GM12874 (cell line): ENCODE results near the gene ATXN7L2.

Source experiments
- CTCF ChIP-seq: IDR thresholded peaks from 2 replicates; pipeline ENCODE4 v1.5.1; 2011; ENCODE audit warnings: low read depth, mild to moderate bottlenecking, control low read depth, low read length, moderate library complexity; ENCODE audit not compliant: insufficient read depth

Gene ATXN7L2

DNA sequence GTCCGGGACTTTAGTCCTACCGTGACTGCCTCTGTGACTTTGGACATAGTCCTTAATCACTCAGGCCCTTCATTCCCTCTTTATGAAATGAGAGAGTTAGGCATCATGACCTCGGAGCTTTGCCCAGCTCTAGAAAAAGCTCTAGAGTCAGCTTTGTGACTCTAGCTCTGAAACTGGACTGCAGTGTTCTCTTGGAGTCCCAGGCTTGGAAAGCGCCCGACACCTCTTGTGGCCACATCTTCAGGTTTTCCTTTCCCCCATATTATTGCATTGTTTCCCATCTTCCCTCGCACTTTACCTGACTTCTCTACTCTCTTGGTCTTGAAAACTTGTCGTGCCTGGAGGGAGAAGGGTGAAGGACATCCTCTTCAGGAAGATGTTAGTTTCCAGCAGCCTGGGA, 38.3 kb downstream of the ATXN7L2 start:
- TF ChIP-seq CTCF = no peak

GRCh38 chr1:109523706-109524105, 40.0 kb downstream of the ATXN7L2 start:
- TF ChIP-seq CTCF = no peak

GRCh38 chr1:109527098-109527811, 43.5 kb downstream of the ATXN7L2 start:
- no peak for TF ChIP-seq CTCF

DNA sequence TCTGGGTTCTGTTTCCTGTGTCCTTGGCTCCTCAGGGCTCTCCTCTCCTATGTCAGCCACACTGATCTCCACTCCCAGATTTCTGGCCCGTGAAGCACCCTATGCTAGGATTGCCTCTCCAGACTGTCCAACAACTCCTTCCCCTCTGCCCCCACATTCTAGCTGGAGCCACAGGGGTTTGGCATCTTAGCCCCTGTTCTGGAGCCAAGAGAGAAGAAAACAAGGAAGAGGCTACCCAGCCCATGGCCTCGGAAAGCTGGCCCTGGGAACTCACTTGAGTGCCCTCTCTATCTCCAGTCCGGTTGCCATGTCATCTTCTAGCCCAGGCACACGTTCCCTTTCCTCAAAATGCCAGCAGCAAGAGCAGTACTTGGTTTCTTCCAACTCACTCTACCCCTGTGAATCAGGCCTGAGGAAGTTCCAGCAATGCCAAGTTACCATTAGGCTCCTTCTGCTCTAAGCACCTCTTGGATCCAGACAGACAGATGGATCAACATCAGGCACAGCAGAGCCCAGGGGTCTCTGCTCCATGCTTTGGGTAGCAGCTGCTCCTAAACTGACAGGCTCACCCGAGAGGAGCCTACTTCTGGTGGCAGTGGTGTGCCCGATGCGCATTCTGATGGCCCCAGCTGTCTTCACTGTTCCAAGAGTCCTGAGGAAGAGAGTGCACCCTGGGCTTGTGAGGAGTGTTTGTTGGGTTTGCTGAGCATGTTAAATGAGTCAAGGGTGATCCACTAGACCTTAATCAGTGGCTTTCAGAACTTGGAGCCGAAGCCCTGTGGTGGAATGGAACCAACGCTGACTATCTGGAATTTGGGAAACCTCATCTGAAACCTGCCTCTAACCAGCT, 44.4 kb downstream of the ATXN7L2 start:
- TF ChIP-seq CTCF = no peak

DNA sequence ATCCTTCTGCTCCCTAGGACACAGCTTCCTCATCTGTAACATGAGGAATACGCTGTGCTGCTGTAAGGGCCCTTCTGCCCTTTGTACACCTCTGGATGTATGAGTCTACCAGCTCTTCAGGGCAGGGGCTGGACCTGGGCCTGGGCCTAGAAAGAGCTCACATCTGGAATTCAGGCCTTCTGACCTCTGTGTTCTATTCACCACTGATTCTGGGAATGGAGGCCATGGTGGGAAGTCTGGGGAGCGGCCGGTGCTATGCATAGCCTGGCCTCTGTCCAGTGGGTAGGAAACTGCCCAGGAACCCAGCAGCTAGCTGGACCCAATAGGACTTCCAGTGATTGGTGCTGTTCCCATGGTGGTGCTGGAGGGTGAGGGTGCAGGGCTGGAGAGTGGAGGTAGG, 45.0 kb downstream of the ATXN7L2 start:
- TF ChIP-seq CTCF = no peak

DNA sequence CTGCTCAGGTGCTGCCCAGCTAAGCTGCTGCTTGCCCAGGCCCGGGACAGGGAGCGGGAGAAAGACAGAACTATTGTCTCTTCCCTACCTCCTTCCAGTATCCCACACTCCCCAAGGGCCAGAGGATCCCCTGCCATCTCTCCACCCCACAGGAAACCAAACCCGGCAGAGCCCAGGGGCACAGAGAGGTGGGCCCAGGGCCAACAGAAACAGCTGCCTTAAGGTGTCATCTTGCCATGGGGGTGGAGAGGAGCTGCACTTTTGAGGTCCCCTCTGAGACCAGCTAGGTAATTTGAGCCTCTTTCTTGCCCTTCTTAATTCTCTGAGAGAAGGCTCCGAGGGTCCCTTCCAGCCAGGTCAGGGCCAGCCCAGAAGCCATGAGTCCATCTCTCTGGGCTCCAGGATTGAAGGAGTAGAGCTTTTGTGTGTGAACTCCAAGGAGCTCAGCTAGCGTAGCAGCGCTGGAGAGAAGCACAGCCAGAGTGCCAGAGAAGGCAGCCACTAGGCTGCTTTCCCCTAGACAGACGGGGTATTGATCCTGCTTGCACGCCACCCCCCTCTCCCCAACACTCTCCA, 46.3 kb downstream of the ATXN7L2 start:
- no peak for TF ChIP-seq CTCF

DNA sequence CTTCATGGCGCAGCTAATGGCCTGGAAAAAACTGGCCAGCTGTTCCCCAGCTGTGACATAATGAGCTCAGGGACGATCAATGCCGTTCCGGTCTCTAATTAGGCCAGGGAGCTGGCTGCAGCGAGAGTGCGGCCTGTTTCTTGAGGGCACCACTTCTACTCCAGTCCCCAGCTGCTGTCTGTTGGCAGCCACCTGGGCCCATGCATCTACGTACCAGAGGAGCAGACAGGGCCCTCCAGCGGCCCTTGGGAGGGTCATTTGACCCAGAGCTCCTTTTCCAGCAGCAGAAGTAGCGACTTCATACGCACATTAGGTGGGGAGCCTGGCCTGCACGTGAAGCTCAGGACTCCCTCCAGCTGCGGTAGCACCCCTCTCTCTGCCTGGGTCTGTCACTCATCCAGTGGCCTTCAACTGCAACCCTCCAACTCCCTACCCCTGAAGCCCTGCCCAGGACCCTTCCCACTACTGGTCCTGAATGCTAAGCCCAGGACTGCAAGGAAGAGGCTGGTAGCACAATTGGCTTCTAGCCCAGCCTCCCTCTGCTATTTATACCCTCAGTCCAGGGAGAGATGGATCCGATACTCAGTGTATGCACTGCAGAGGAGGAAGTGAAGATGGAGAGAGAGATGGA, 46.9 kb downstream of the ATXN7L2 start:
- TF ChIP-seq CTCF = no peak
